H1 (cell line): Measurements from ENCODE around the gene PRSS12. TPM values are rescaled to one million over a fixed set of nuclear protein-coding genes. Genes with fewer than 3 reads are reported as not detected.

Source experiments
- CTCF ChIA-PET: fragments of 300-600 bp; sonication (Branson Sonifier 250); formaldehyde crosslinking; loops from one replicate; lab custom pipeline; 2021; ENCODE audit not compliant: partially characterized antibody; lab: Charles Lee
- POLR2A ChIA-PET: fragments of 300-600 bp; sonication (Branson Sonifier 250); formaldehyde crosslinking; loops from one replicate; lab custom pipeline; 2021; ENCODE audit warnings: inconsistent platforms; ENCODE audit not compliant: partially characterized antibody; lab: Charles Lee
- DNase-seq, 2 experiments: peaks; one replicate each; pipeline versions ENCODE4 v3.0.0 to v3.0.0-alpha.2; 2010 to 2022; ENCODE audit warnings: low spot score in 2 of 2, low read depth in 1 of 2, mixed read lengths in 1 of 2
- FAIRE-seq: peaks from 2 replicates; lab custom pipeline; 2011; peaks lifted over from hg19 to GRCh38; lab: Jason Lieb, UNC
- H2AFZ ChIP-seq: 2 replicates; pipeline ENCODE4 v1.8.1; 2012; ENCODE audit warnings: low read length, inconsistent platforms
- H2AK5ac ChIP-seq: 2 replicates; pipeline ENCODE4 v1.6.1; 2013; ENCODE audit warnings: low read depth, low read length
- H2BK120ac ChIP-seq: replicated peaks from 2 replicates; pipeline ENCODE3; 2013; ENCODE audit warnings: low read depth, low read length, inconsistent platforms
- H2BK12ac ChIP-seq: 2 replicates; pipeline ENCODE4 v1.6.1; 2013; ENCODE audit warnings: low read depth, low read length
- H2BK15ac ChIP-seq: 2 replicates; pipeline ENCODE4 v1.6.1; 2013; ENCODE audit warnings: low read length
- H2BK20ac ChIP-seq: 2 replicates; pipeline ENCODE4 v1.6.1; 2013; ENCODE audit warnings: low read length
- H2BK5ac ChIP-seq: 2 replicates; pipeline ENCODE4 v1.6.1; 2013; ENCODE audit warnings: low read depth, low read length
- H3K14ac ChIP-seq: 2 replicates; pipeline ENCODE4 v1.6.1; 2013; ENCODE audit warnings: inconsistent platforms; ENCODE audit not compliant: insufficient read length
- H3K18ac ChIP-seq: 2 replicates; pipeline ENCODE4 v1.6.1; 2013; ENCODE audit warnings: low read length; ENCODE audit errors: extremely low read depth
- H3K23ac ChIP-seq: 2 replicates; pipeline ENCODE4 v1.6.1; 2013; ENCODE audit warnings: inconsistent platforms; ENCODE audit not compliant: insufficient read length
- H3K23me2 ChIP-seq: 2 replicates; pipeline ENCODE4 v1.6.1; 2013; ENCODE audit warnings: low read depth, low read length
- H3K27ac ChIP-seq: 2 replicates; pipeline ENCODE4 v1.6.1; 2011; ENCODE audit warnings: low read depth, low read length, inconsistent platforms
- H3K27me3 ChIP-seq, 4 experiments: replicated peaks in 1 of 4; 1 replicate in 1 of 4; 2 replicates in 3 of 4; pipeline versions ENCODE4 v1.6.1 to v1.8.1; 2011 to 2013; ENCODE audit warnings: low read length in 3 of 4, mild to moderate bottlenecking in 3 of 4, inconsistent platforms in 2 of 4, mixed read lengths in 2 of 4, moderate library complexity in 1 of 4; ENCODE audit not compliant: control insufficient read depth in 3 of 4, insufficient read depth in 3 of 4; ENCODE audit errors: extremely low read depth in 1 of 4
- H3K36me3 ChIP-seq, 4 experiments: 2 replicates each; pipeline versions ENCODE4 v1.6.1 to v1.8.1; 2011 to 2013; ENCODE audit warnings: mild to moderate bottlenecking in 4 of 4, low read length in 3 of 4, moderate library complexity in 2 of 4, control low read depth in 1 of 4, inconsistent platforms in 1 of 4; ENCODE audit not compliant: insufficient read depth in 4 of 4, control insufficient read depth in 2 of 4
- H3K4ac ChIP-seq: replicated peaks from 2 replicates; pipeline ENCODE3; 2013; ENCODE audit warnings: low read length, low read depth, mixed read lengths, inconsistent platforms; ENCODE audit not compliant: insufficient read length
- H3K4me1 ChIP-seq, 4 experiments: replicated peaks in 1 of 4; 1 replicate in 1 of 4; 2 replicates in 3 of 4; pipeline versions ENCODE4 v1.6.1 to v1.8.1; 2011 to 2013; ENCODE audit warnings: low read length in 3 of 4, inconsistent platforms in 2 of 4, mixed read lengths in 1 of 4; ENCODE audit not compliant: insufficient read depth in 4 of 4, control insufficient read depth in 3 of 4
- H3K4me2 ChIP-seq, 2 experiments: 2 replicates each; pipeline versions ENCODE4 v1.6.1 to v1.8.1; 2011 to 2013; ENCODE audit warnings: low read depth in 2 of 2, low read length in 2 of 2, control low read depth in 1 of 2, inconsistent platforms in 1 of 2, mild to moderate bottlenecking in 1 of 2; ENCODE audit not compliant: insufficient read depth in 1 of 2
- H3K4me3 ChIP-seq, 4 experiments: fragments of 200-600, 300-600 bp in 1 of 4; sonication (generic), shearing (Covaris generic), sonication (Bioruptor Twin) in 1 of 4; 2 replicates each; pipeline versions ENCODE4 v1.5.1 to v1.8.1; 2011 to 2016; ENCODE audit warnings: low read length in 4 of 4, low read depth in 3 of 4, control low read depth in 2 of 4, inconsistent platforms in 2 of 4, mild to moderate bottlenecking in 2 of 4, mixed read lengths in 1 of 4, moderate library complexity in 1 of 4; ENCODE audit not compliant: insufficient read depth in 2 of 4; ENCODE audit errors: extremely low read depth in 1 of 4
- H3K56ac ChIP-seq: replicated peaks from 2 replicates; pipeline ENCODE3; 2013; ENCODE audit warnings: low read depth, mild to moderate bottlenecking, mixed read lengths, low read length, inconsistent platforms; ENCODE audit not compliant: insufficient read length
- H3K79me1 ChIP-seq: 2 replicates; pipeline ENCODE4 v1.6.1; 2013; ENCODE audit warnings: low read depth, low read length, control low read depth
- H3K79me2 ChIP-seq, 2 experiments: 2 replicates each; pipeline versions ENCODE4 v1.6.1 to v1.8.1; 2012 to 2013; ENCODE audit warnings: low read length in 2 of 2, mild to moderate bottlenecking in 2 of 2, inconsistent platforms in 1 of 2; ENCODE audit not compliant: insufficient read depth in 2 of 2, control insufficient read depth in 1 of 2
- H3K9ac ChIP-seq, 4 experiments: replicated peaks in 1 of 4; 1 replicate in 1 of 4; 2 replicates in 3 of 4; pipeline versions ENCODE4 v1.6.1 to v1.8.1; 2011 to 2013; ENCODE audit warnings: low read depth in 3 of 4, low read length in 3 of 4, control low read depth in 2 of 4, mild to moderate bottlenecking in 2 of 4, moderate library complexity in 2 of 4, inconsistent platforms in 1 of 4; ENCODE audit errors: extremely low read depth in 1 of 4
- H3K9me3 ChIP-seq, 2 experiments: 2 replicates each; pipeline versions ENCODE4 v1.6.1 to v1.8.1; 2012 to 2013; ENCODE audit warnings: mild to moderate bottlenecking in 2 of 2, moderate library complexity in 2 of 2, control low read depth in 1 of 2, inconsistent platforms in 1 of 2, low read depth in 1 of 2, low read length in 1 of 2, mixed read lengths in 1 of 2; ENCODE audit not compliant: insufficient read depth in 2 of 2
- H4K20me1 ChIP-seq, 2 experiments: replicated peaks in 1 of 2; 2 replicates each; pipeline versions ENCODE3 to v1.8.1; 2011 to 2013; ENCODE audit warnings: inconsistent platforms in 2 of 2, low read length in 2 of 2, mild to moderate bottlenecking in 1 of 2; ENCODE audit not compliant: insufficient read depth in 2 of 2, control insufficient read depth in 1 of 2
- H4K5ac ChIP-seq: 2 replicates; pipeline ENCODE4 v1.6.1; 2013; ENCODE audit warnings: low read length, low read depth, mixed read lengths, inconsistent platforms; ENCODE audit not compliant: insufficient read length
- H4K8ac ChIP-seq: 2 replicates; pipeline ENCODE4 v1.8.0; 2013; ENCODE audit warnings: mild to moderate bottlenecking, moderate library complexity, low read length, inconsistent platforms; ENCODE audit not compliant: insufficient read depth; ENCODE audit errors: extremely low read depth
- H4K91ac ChIP-seq: replicated peaks from 2 replicates; pipeline ENCODE3; 2013; ENCODE audit warnings: low read length, mixed read lengths, inconsistent platforms; ENCODE audit not compliant: insufficient read length
- ATF3 ChIP-seq: IDR thresholded peaks from 2 replicates; pipeline ENCODE4 v1.6.1; 2011; ENCODE audit warnings: low read depth, mild to moderate bottlenecking, low read length; ENCODE audit not compliant: insufficient read depth
- CTCF ChIP-seq, 3 experiments: IDR thresholded peaks; 1 replicate in 2 of 3; 2 replicates in 1 of 3; pipeline versions ENCODE4 v1.5.1 to v1.6.1; 2011; ENCODE audit warnings: low read length in 3 of 3, mild to moderate bottlenecking in 3 of 3, inconsistent platforms in 2 of 3, low read depth in 1 of 3, moderate library complexity in 1 of 3; ENCODE audit not compliant: insufficient read depth in 1 of 3; ENCODE audit errors: control extremely low read depth in 1 of 3
- GTF2F1 ChIP-seq: IDR thresholded peaks from 2 replicates; pipeline ENCODE4 v1.6.1; 2012; ENCODE audit warnings: low read depth, low read length, improper control_type of control experiment, borderline replicate concordance
- HDAC2 ChIP-seq, 2 experiments: fragments of 300-600 bp in 1 of 2; sonication (generic) in 1 of 2; IDR thresholded peaks; 2 replicates each; pipeline ENCODE4 v1.6.1; 2011 to 2012; ENCODE audit warnings: low read depth in 2 of 2, low read length in 2 of 2, mild to moderate bottlenecking in 2 of 2, moderate library complexity in 2 of 2, borderline replicate concordance in 1 of 2, inconsistent platforms in 1 of 2
- MAX ChIP-seq: IDR thresholded peaks from 2 replicates; pipeline ENCODE4 v1.6.1; 2012; ENCODE audit warnings: inconsistent platforms
- POU5F1 ChIP-seq: IDR thresholded peaks from 2 replicates; pipeline ENCODE4 v1.6.1; 2011; ENCODE audit warnings: low read depth, mild to moderate bottlenecking, low read length, moderate library complexity
- USF2 ChIP-seq: IDR thresholded peaks from 2 replicates; pipeline ENCODE4 v1.6.1; 2011; ENCODE audit warnings: low read length, improper control_type of control experiment
- WGBS, 2 experiments: shearing (Covaris generic) in 1 of 2; methylation state at CpG; one replicate each; pipeline versions ENCODE4 v1.1.6 to v1.1.7; 2013 to 2015; ENCODE audit warnings: low lambda C conversion rate in 2 of 2, mixed read lengths in 2 of 2, inconsistent platforms in 1 of 2, low coverage in 1 of 2, missing lambda C conversion rate in 1 of 2; ENCODE audit not compliant: insufficient replicate concordance in 2 of 2, insufficient coverage in 1 of 2, insufficient read length in 1 of 2; ENCODE audit errors: extremely low coverage in 1 of 2, missing lambda C conversion rate in 1 of 2; 5-methylcytosine and 5-hydroxymethylcytosine counted together
- polyA plus RNA-seq, 7 experiments: library from polyadenylated mRNA; depleted of rRNA in 3 of 7; stranded (reverse) in 5 of 7; unstranded in 2 of 7; fragments of >200 nt in 5 of 7; fragments of 200-250 nt in 2 of 7; gene quantifications; 1 replicate in 5 of 7; 2 replicates in 1 of 7; 4 replicates in 1 of 7; pipeline versions ENCODE4 v1.2.1 to v1.2.3, GENCODE V29; 2011 to 2013; ENCODE audit warnings: missing spikeins in 2 of 7, mixed read lengths in 2 of 7
- total RNA-seq: library from RNA; stranded (reverse); fragmentation: NEBNext Ultra II Directional; extraction: Animal tissue kit (Norgen Biotek cat#: 25700); gene quantifications from 2 replicates; pipeline ENCODE4 v1.2.1, GENCODE V29; 2021

The PRSS12 gene
- total and polyA plus RNA-seq, 2 of the 8 experiments (the other 6 are each of a cell fraction or from before 2014, with no cell fraction given): 2.6 to 9.3 TPM

- Histone ChIP-seq H3K4me1 (peaks cover 0 to 8% (median 0%) of the 10 kb centered on the region in 4 experiments; a peak in 2 of 7 replicates), H3K27ac (no peak overlapping the region), H3K56ac (no peak overlapping the region), H3K9ac (peak overlapping the region in 3 of 4 experiments; percentile 39 to 83 (median 49); a peak in 4 of 7 replicates), H4K20me1 (peaks cover 0 to 7% of the 10 kb centered on the region in 2 experiments), H3K4me3 (peak overlapping the region; percentile 83 to 100 (median 96)), H4K8ac (no peak overlapping the region), H2AFZ (no peak overlapping the region), H3K14ac (no peak overlapping the region), H2AK5ac (no peak overlapping the region), H2BK15ac (no peak overlapping the region), H3K36me3 (peaks cover 0 to 33% (median 6%) of the 10 kb centered on the region in 4 experiments; a peak in 5 of 8 replicates), H3K23ac (no peak overlapping the region), H2BK5ac (no peak overlapping the region), H2BK120ac (no peak overlapping the region), H3K9me3 (no peaks in the 10 kb centered on the region), H4K5ac (no peak overlapping the region), H4K91ac (no peak overlapping the region), H2BK20ac (no peak overlapping the region), H3K18ac (no peak overlapping the region), H3K79me1 (no peaks in the 10 kb centered on the region; the same call in 1 of the 2 replicates), H2BK12ac (no peak overlapping the region), H3K23me2 (peaks cover 2% of the 10 kb centered on the region), H3K79me2 (peaks cover 0 to 14% of the 10 kb centered on the region in 2 experiments; a peak in 3 of 4 replicates), H3K4me2 (peak overlapping the region; percentile 83 to 97), H3K4ac (no peak overlapping the region), H3K27me3 (no peaks in the 10 kb centered on the region)
- WGBS, 2 experiments: 36% methylated on average over 2 of the region's 2 CpGs; no CpG with 5 or more reads in 1 of the 2 experiments
- ChIA-PET POLR2A (interaction anchor here (1.0 to 1.2 kb wide), 3 partner anchors 9 to 75 kb away, joined by 3 to 6 read pairs (median 6); partner anchors contain the start of gene PRSS12), CTCF (interaction anchor here (0.9 to 2.6 kb wide), 2 partner anchors 71 to 74 kb away, joined by 4 to 9 read pairs; partner anchors contain the start of gene PRSS12)
- DNase-seq (no peak), FAIRE-seq (no peak)
- TF ChIP-seq GTF2F1: no peak
- no peak for TF ChIP-seq CTCF (IDR thresholded peaks at IDR 0.05; ENCODE audit: control extremely low read depth in 1 of 3, insufficient read depth in 1 of 3, low read depth in 1 of 3, low read length in 3 of 3)
- TF ChIP-seq ATF3: no peak
- TF ChIP-seq HDAC2 (IDR thresholded peaks at IDR 0.05; ENCODE audit: borderline replicate concordance in 1 of 2, low read depth in 2 of 2, low read length in 2 of 2): no peak
- TF ChIP-seq USF2: no peak
- no peak for TF ChIP-seq POU5F1
- no peak for TF ChIP-seq MAX
Observed at GRCh38 chr4:118279920-118280432, 72.8 kb downstream of the PRSS12 start.
